ENCODE results near the gene EFCAB5.

GRCh38 chr17:30000755-30001257 is 59.4 kb downstream of the EFCAB5 start:
- TF ChIP-seq POLR2AphosphoS5 (IDR thresholded peaks at IDR 0.05; ENCODE audit: low read depth, low read length): no peak
- TF ChIP-seq POLR2A (IDR thresholded peaks at IDR 0.05; ENCODE audit: low read depth, low read length): no peak
- no peak for TF ChIP-seq TAF1 (IDR thresholded peaks at IDR 0.05; ENCODE audit: low read depth, low read length)
- TF ChIP-seq SPI1 (IDR thresholded peaks at IDR 0.05; ENCODE audit: low read depth, low read length): no peak
- TF ChIP-seq PAX5 (IDR thresholded peaks at IDR 0.05; ENCODE audit: insufficient read depth, low read length, severe bottlenecking): no peak
- no peak for TF ChIP-seq POU2F2 (IDR thresholded peaks at IDR 0.05; ENCODE audit: low read depth, low read length)

Measured in GM12891 (cell line).